Activated CD4-positive, alpha-beta T cell treated with anti-CD3 and anti-CD28 coated beads, Interleukin-2, amount 10 ng/mL, durations not matched to agents 24 days and 14 days (primary cell): ENCODE results near the gene ACSM6. TPM values are rescaled to one million over a fixed set of nuclear protein-coding genes. Genes with fewer than 3 reads are reported as not detected.

Experiments used
- DNase-seq: peaks from one replicate; pipeline ENCODE4 v3.0.0; 2022
- H3K27ac Mint-ChIP-seq: one replicate; pipeline ENCODE4 v1.8.0; 2022; ENCODE audit warnings: mild to moderate bottlenecking, mixed read lengths
- H3K27me3 Mint-ChIP-seq: one replicate; pipeline ENCODE4 v1.8.0; 2022; ENCODE audit warnings: mixed read lengths
- H3K36me3 Mint-ChIP-seq: one replicate; pipeline ENCODE4 v1.8.0; 2022; ENCODE audit warnings: low read depth, mild to moderate bottlenecking, mixed read lengths
- H3K4me1 Mint-ChIP-seq: one replicate; pipeline ENCODE4 v1.8.0; 2021; ENCODE audit warnings: mixed read lengths
- H3K4me3 Mint-ChIP-seq: one replicate; pipeline ENCODE4 v1.8.0; 2022; ENCODE audit warnings: mild to moderate bottlenecking, moderate library complexity, mixed read lengths
- H3K9me3 Mint-ChIP-seq: one replicate; pipeline ENCODE4 v1.8.0; 2021; ENCODE audit warnings: mixed read lengths
- intact Hi-C: fragments of 100-400 bp; cut with micrococcal nuclease; formaldehyde crosslinking; loops from one replicate; pipeline ENCODE4 v1.15.1; 2023
- total RNA-seq: library from RNA; stranded (reverse); gene quantifications from 2 replicates; pipeline ENCODE4 v1.2.3, GENCODE V29; 2022

Gene ACSM6
- total RNA-seq, 1 donor from 2014 or later, result not detected

DNA sequence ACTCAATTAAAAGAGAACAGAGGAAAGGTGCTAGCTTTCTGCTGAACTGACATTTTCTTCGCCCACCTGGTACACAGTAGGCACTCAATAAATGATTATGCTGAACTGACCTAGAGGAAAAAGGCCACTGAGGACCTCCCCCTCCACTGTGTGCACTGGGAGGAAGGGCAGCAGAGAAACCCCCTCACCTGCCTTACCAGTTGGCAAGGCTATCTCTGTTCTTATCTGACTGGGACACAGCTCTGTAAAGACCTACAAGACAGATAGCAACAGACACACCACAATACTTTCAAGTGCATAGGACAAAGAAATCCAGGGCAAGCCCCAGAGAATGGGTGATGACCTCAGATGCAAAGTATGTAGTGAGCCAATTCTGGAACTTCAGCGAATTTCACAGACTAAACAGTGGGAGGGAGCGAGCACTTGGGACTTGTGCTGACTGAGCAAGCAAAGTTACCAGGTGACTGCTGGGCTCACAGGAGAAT, 66.4 kb downstream of the ACSM6 start:
- Mint-ChIP-seq H3K4me3 (no peak overlapping the region), H3K9me3 (peaks cover 4% of the 10 kb centered on the region), H3K27ac (no peak overlapping the region), H3K27me3 (peaks cover 6% of the 10 kb centered on the region), H3K4me1 (peaks cover 2% of the 10 kb centered on the region), H3K36me3 (peaks cover 6% of the 10 kb centered on the region)
- DNase-seq, result no peak
- intact Hi-C loops, result no loop called here

DNA sequence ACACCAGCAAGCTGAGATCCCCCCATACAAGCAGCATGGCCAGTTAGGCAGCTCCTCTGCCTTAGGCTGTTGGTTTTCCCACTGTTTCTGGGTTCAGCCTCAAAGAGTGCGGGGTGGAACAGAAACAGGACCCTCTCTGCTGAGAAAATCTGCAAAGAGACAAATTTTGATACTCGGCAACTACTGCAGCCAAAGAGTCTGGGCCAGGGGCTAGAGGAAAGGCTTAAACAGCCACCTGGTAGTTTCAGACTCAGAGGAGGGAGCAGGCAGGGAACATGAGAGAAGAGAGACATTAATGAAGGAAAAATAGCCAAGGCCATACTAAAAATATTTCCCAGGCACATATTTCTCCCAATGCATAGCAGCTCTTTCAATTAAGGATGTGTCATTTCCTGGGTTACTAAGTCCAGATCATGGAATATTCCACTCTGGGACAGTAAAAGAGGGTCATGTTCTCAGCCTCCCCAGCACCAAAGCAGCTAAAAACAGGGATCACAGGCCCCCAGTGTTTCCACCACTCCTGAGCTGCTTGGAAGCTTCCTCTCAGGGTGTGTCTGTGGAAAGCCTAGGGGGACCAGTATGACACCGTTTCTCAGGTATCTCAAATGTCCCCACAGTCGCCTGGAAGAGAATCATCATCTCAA, 67.0 kb downstream of the ACSM6 start:
- no peak overlapping the region for H3K4me3 Mint-ChIP-seq
- no peak overlapping the region for H3K27ac Mint-ChIP-seq
- no peaks in the 10 kb centered on the region for H3K9me3 Mint-ChIP-seq
- intact Hi-C loops, result no loop called here
- H3K36me3 Mint-ChIP-seq, result peaks cover 6% of the 10 kb centered on the region
- no peak for DNase-seq
- peaks cover 4% of the 10 kb centered on the region for H3K27me3 Mint-ChIP-seq
- no peaks in the 10 kb centered on the region for H3K4me1 Mint-ChIP-seq

DNA sequence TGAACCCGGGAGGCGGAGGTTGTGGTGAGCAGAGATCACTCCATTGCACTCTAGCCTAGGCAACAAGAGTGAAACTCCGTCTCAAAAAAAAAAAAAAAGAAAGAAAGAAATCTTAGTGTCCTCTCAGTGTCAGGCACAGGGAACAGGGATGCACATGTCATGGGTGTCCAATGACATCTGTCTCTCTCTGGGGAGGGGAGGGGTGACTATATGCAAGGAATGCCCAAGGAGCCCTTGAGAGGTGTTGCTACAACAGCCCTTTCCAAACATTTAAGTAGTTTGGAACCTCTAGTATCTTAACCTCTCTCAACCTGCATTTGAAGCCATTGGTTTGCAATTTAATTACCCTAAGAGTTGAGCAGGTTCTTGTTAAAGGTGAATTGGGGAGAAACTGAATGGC, 67.9 kb downstream of the ACSM6 start:
- no peaks in the 10 kb centered on the region for H3K4me1 Mint-ChIP-seq
- no peak overlapping the region for H3K27ac Mint-ChIP-seq
- intact Hi-C loops, result no loop called here
- peaks cover 4% of the 10 kb centered on the region for H3K27me3 Mint-ChIP-seq
- H3K36me3 Mint-ChIP-seq, result peaks cover 2% of the 10 kb centered on the region
- H3K4me3 Mint-ChIP-seq, result no peak overlapping the region
- DNase-seq, result no peak
- no peaks in the 10 kb centered on the region for H3K9me3 Mint-ChIP-seq

DNA sequence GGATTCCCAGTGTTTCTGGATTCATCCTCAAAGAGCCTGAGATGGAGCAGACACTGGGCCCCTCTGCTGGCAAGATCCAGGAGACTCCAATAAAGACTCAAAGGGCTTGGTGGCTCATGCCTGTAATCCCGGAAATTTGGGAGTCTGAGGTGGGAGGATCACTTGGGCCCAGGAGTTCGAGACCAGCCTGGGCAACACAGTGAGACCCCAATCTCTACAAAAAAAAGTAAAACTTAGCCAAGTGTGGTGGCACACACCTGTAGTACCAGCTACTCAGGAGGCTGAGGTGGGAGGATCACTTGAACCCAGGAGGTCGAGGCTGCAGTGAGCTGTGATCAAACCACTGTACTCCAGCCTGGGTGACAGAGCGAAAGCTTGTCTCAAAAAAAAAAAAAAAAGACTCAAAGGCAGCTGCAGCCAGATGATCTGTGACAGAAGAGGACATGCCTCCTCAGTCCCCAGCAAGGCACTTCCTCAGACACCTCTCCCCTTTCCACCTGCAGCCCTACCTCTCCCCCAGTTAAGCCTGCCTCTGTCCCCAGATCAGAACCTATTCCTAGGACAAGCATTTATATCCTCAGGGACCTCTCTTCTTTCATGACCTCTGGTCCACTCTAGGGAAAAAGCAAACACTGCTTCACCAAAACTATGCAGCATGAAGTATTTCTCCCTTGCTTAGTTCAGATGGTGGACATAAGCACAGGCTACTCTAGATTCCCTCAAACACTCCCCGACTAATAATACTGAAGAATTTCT, 68.9 kb downstream of the ACSM6 start:
- Mint-ChIP-seq H3K36me3 (no peaks in the 10 kb centered on the region), H3K4me1 (no peaks in the 10 kb centered on the region), H3K27me3 (peaks cover 2% of the 10 kb centered on the region), H3K4me3 (no peak overlapping the region), H3K27ac (no peak overlapping the region), H3K9me3 (no peaks in the 10 kb centered on the region)
- DNase-seq, result no peak
- intact Hi-C loops, result no loop called here

DNA sequence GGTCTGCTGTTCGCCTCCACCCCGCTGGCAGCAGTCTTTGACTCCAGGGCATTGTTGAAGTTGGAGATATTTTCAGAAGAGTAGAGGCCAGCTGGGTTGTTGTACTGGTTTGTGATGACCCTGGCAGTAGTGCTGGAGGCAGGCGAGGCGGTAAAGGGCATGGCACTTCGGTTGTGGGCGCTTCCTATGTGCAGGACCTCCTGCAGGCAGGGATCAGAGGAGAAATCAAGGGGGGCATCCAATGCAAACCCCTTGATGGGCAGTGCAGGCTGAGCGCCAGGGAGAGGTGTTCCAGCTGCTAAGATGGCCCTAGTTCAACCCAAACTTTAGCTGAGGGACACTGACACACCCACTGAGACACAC, 69.8 kb downstream of the ACSM6 start:
- Mint-ChIP-seq H3K27ac (no peak overlapping the region), H3K36me3 (peaks cover 2% of the 10 kb centered on the region), H3K9me3 (no peaks in the 10 kb centered on the region), H3K4me1 (no peaks in the 10 kb centered on the region), H3K4me3 (no peak overlapping the region), H3K27me3 (no peaks in the 10 kb centered on the region)
- no peak for DNase-seq
- intact Hi-C loops, result no loop called here

DNA sequence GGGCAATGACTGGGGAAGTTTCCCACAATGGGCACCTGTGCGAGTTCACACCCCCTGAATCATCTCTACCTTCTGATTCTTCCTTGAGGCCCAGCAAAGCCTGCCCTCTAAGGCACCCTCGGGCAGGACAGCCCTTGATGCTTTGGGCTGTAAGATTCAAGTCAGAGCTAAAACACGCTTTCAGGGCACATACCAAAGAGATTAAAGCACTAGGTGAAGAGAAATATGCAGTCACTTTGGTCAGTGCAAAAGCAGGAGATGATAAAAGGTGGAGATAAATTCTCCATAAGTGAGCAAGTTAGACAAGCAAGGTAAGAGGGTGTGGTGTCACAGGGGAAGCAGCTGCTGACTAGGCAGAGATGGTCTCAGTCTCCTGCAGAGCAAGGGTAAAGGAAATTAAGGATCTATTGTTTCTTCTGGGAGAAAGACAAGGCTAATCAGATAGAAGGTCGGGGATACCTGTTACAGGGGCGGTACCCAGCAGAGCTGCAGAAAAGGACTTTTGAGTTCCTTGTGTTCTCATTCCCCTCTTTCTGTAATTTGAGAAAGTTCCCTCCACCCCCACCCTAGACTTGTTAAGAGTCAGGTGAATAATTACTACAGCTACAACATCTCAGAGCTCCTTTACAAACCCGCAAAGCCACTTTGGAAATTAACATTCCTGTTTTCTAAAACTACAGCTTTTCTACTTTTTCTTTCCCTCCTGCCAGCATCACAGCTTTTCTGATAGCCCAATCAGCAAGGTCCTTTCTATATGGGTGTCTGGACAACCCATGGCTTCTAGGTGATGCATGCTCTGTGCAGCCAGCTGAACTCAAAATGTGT, 70.4 kb downstream of the ACSM6 start:
- H3K4me1 Mint-ChIP-seq, result no peaks in the 10 kb centered on the region
- no peak for DNase-seq
- H3K27me3 Mint-ChIP-seq, result no peaks in the 10 kb centered on the region
- no peaks in the 10 kb centered on the region for H3K9me3 Mint-ChIP-seq
- peaks cover 2% of the 10 kb centered on the region for H3K36me3 Mint-ChIP-seq
- intact Hi-C loops, result no loop called here
- H3K27ac Mint-ChIP-seq, result no peak overlapping the region
- H3K4me3 Mint-ChIP-seq, result no peak overlapping the region

DNA sequence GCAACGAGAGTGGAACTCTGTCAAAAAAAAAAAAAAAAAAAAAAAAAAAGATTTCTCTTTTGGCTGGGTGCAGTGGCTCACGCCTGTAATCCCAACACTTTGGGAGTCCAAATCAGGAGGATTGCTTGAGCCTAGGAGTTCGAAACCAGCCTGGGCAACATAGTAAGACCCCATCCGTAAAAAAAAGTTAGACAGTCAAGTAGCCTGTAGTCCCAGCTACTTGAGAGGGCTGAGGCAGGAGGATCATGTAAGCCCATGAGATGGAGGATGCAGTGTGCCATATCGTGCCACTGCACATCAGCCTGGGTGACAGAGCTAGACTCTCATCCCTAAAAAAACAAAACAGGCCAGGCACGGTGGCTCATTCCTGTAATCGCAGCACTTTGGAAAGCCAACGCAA, 71.5 kb downstream of the ACSM6 start:
- H3K27me3 Mint-ChIP-seq, result no peaks in the 10 kb centered on the region
- no peaks in the 10 kb centered on the region for H3K4me1 Mint-ChIP-seq
- no peak overlapping the region for H3K27ac Mint-ChIP-seq
- no peak overlapping the region for H3K4me3 Mint-ChIP-seq
- H3K9me3 Mint-ChIP-seq, result no peaks in the 10 kb centered on the region
- intact Hi-C loops, result no loop called here
- no peak for DNase-seq
- peaks cover 2% of the 10 kb centered on the region for H3K36me3 Mint-ChIP-seq

DNA sequence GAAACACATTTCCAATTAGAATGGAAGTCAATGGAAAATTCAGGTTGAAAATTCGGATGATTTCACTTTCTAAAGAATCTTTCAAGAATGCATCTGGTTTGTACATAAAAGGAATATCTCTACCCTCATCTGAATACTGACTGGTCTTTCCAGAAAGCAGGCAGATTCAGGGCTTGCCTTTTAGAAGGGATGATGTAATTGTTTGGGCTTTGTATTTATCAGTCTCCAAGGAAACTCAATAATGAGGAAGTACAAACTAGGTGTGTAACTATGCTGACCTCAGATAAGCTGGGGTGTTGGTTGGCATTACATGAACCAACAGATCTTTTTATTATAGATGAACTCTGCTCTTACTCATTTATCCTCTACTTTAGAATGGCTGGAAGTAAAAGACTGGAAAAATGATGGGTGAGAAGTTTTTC, 72.6 kb downstream of the ACSM6 start:
- no peaks in the 10 kb centered on the region for H3K4me1 Mint-ChIP-seq
- DNase-seq, result no peak
- no peaks in the 10 kb centered on the region for H3K27me3 Mint-ChIP-seq
- no peaks in the 10 kb centered on the region for H3K9me3 Mint-ChIP-seq
- H3K4me3 Mint-ChIP-seq, result no peak overlapping the region
- H3K36me3 Mint-ChIP-seq, result peaks cover 2% of the 10 kb centered on the region
- H3K27ac Mint-ChIP-seq, result no peak overlapping the region
- intact Hi-C loops, result no loop called here

DNA sequence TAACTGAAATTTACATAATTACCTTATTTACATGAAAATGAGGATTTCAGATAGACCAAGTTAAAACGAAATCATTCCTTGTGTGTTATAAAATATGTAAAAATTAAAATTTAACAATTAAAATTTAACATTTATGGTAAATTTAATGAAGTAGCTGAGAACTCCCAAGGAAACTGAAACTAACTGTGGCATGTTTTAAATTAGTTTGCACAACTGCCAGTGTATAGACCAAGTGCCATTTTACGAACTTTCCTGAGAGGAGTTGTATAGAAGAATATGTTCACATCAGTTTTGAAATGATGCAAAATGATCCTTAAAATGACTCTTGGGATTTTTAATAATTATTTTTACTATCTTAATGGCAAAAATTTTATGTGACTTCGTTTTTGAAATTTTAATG, 73.2 kb downstream of the ACSM6 start:
- H3K9me3 Mint-ChIP-seq, result no peaks in the 10 kb centered on the region
- H3K36me3 Mint-ChIP-seq, result peaks cover 2% of the 10 kb centered on the region
- intact Hi-C loops, result no loop called here
- DNase-seq, result no peak
- H3K27me3 Mint-ChIP-seq, result no peaks in the 10 kb centered on the region
- H3K4me3 Mint-ChIP-seq, result no peak overlapping the region
- no peaks in the 10 kb centered on the region for H3K4me1 Mint-ChIP-seq
- no peak overlapping the region for H3K27ac Mint-ChIP-seq

DNA sequence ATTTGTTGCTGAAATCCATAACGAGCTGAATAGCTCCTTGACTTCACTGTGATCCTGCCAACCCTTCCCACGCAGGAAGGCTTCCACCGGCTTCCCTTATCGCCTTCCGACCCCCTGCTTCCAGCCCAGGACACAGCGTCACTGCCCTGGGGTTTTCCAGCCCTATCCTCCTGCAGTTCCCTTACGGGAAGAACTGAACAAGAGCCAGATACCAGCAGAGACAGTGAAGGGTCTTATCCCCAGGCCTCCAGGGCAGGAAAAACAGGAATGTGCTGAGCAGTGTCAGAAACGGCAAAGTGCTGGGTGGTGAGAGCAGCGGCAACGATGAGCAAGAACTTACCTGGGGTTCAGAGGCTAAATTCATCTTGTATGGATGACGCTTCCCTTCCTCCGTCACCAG, 74.4 kb downstream of the ACSM6 start:
- no peak overlapping the region for H3K27ac Mint-ChIP-seq
- intact Hi-C loops, result no loop called here

DNA sequence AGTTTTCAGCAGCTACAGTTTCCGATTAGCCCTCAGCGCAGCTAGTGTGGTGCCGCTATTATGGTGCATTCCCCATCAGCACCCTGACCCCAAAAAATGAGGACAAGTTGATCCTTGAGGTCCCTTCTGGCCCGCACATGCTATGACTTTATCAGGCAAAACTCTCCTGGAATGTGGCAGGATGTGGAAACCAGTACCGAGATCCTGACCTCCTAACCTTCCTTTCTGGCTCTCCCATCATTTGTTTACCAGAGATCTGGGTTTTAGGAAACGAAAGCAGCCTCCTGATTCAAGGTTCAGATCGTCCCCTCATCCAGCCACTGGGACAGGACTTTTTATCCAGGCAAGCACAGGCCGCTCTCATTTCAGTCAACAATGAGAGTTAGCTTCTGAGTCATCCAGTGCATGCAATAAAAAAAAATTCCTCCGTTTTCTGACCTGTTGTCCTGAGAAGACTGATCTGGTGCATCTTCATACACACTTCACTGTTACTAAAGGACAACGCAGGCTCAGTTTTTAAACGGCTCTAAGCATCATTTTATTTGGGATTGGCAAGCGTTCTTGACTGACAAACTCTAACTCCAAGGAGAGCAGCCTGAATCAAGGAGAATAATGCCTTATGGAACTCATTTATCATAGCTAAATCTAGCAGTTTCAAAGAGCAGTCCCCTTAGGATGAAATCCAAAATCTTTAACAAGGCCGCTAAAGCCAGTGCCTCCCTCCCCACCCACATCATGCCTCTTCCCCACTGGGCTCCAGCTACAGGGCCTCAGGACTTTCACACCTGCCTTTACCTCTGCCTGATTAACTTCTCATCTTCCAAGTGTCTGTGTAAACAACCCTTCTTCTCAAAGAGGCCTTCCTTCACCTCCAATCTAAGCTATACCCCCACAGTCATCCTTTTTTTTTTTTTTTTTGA, 79.6 kb downstream of the ACSM6 start:
- Mint-ChIP-seq H3K4me1 (peaks cover 3% of the 10 kb centered on the region), H3K27ac (no peak overlapping the region), H3K27me3 (no peaks in the 10 kb centered on the region), H3K9me3 (no peaks in the 10 kb centered on the region), H3K4me3 (no peak overlapping the region), H3K36me3 (no peaks in the 10 kb centered on the region)
- intact Hi-C loops, result no loop called here
- DNase-seq, result no peak

More for the DNA sequence above, 74.4 kb downstream of the ACSM6 start:
- DNase-seq, result no peak
- H3K27me3 Mint-ChIP-seq, result no peaks in the 10 kb centered on the region
- H3K4me1 Mint-ChIP-seq, result no peaks in the 10 kb centered on the region
- H3K9me3 Mint-ChIP-seq, result no peaks in the 10 kb centered on the region
- H3K36me3 Mint-ChIP-seq, result peaks cover 2% of the 10 kb centered on the region
- H3K4me3 Mint-ChIP-seq, result no peak overlapping the region

DNA sequence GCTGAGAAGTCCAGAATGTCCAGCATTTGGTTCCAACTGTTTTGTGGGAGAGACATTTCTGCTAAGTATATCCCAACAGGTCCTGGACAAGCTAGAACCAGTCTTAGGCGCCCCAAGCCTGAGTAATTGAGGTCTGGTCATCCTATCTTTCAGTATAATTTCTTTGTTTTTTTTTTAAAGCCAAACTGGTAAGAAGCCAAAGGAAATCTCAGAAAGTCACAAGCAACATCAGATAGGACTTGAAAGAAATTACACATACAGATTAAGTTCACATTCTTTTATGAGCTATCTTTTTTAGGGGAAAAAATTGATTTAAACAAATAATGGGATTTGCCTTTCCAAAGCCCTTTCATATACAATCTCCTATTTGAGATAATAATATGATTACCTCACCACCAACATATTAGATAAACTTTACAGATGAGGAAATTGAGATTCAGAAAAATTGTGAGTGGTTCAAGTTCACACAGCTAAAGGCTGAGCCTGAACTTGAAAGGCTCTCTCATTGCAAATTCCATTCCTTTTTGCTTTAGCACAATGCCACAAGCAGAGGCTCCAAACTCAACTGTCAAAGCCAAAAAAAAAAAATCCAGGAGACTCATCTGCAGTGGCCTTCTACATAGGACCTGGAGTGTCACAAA, 81.8 kb downstream of the ACSM6 start:
- H3K4me3 Mint-ChIP-seq, result no peak overlapping the region
- peaks cover 6% of the 10 kb centered on the region for H3K4me1 Mint-ChIP-seq
- DNase-seq, result no peak
- intact Hi-C loops, result no loop called here
- H3K9me3 Mint-ChIP-seq, result no peaks in the 10 kb centered on the region
- H3K27me3 Mint-ChIP-seq, result no peaks in the 10 kb centered on the region
- H3K36me3 Mint-ChIP-seq, result no peaks in the 10 kb centered on the region
- no peak overlapping the region for H3K27ac Mint-ChIP-seq
